GM19043 (cell line): Measurements from ENCODE around the gene METTL22.

Experiments
- ATAC-seq: cut with Tn5 transposase; IDR thresholded peaks from one replicate; pipeline ENCODE4 v1.9.1; 2021; ENCODE audit warnings: low read depth; ENCODE audit not compliant: unreplicated experiment

The METTL22 gene, protein sequence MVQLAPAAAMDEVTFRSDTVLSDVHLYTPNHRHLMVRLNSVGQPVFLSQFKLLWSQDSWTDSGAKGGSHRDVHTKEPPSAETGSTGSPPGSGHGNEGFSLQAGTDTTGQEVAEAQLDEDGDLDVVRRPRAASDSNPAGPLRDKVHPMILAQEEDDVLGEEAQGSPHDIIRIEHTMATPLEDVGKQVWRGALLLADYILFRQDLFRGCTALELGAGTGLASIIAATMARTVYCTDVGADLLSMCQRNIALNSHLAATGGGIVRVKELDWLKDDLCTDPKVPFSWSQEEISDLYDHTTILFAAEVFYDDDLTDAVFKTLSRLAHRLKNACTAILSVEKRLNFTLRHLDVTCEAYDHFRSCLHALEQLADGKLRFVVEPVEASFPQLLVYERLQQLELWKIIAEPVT

DNA sequence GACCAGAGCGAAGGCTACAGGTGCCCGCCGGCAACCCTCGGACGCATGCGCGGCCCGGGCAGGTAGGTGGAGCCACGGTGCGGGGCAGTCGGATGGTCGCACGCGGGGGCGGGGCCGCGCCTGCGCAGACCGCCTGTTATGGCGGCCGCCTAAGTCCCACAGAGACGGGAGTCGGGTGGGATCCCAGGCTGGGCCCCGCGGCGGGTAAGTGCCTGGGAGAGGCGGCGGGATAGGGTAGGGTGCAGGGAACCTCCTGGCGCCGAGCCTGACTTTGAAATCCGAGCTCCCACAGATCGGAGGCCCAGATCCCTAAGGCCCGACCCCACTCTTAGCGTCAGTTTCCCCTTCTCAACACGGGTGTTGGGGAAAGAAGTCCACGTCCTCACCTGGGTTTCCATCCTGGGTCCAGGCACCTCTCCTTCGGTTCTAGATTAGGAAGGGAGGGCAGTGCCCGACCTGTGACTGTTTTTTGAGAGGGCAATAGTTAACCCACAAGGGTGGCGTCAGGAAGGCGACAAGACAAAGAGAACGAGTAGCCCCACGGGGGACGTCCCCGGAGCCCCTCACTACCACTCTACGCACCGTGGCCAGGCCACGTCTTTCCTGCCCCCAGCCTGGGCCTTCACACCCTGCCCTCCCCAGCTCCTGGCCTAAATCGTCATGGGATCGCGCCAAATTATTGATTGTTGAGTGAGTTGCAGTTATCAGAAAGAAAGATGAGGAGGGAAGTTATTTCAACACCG lies at the start of gene METTL22:
METTL22 (plus strand) TSS at position 127 of the 743 bp plus-strand sequence. CDS start 3,968 bp downstream, outside the sequence.
- ATAC-seq, result peak; percentile 89

DNA sequence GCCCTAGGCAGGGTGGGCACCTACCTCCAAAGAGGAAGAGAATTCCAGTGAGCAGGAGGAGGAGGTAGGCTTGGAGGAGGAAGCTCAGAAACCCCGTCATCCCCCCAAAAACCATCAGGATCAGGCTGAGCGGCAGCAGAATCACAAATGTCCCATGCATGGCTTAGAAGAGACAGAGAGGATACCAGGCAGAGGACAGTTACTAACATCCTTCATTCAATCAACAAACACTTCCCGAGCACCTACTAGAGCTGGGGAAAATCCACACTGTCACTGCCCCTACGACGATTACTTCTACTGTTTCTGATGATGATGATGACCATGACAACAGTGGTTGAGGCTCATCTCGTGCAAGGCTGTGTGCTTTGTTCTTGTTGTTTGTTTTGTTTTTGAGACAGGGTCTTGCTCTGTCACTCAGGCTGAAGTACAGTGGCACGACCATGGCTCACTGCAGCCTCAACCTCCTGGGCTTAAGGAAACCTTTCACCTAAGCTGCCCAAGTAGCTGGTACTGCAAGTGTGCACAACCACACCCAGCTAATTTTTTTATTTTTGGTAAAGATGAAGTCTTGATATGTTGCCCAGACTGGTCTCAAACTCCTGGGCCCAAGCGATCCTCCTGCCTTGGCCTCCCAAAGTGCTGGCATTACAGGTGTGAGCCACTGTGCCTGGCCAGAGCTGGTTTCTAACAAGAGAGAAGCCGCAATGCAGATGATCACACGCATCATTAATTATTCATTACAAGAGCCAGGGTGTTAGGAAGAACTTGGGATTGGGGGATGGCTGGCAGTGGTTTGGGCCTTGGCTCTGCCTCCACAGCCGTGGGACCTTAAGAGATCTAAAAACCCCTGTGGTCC lies 49.2 kb upstream of the METTL22 start:
- ATAC-seq, result no peak

DNA sequence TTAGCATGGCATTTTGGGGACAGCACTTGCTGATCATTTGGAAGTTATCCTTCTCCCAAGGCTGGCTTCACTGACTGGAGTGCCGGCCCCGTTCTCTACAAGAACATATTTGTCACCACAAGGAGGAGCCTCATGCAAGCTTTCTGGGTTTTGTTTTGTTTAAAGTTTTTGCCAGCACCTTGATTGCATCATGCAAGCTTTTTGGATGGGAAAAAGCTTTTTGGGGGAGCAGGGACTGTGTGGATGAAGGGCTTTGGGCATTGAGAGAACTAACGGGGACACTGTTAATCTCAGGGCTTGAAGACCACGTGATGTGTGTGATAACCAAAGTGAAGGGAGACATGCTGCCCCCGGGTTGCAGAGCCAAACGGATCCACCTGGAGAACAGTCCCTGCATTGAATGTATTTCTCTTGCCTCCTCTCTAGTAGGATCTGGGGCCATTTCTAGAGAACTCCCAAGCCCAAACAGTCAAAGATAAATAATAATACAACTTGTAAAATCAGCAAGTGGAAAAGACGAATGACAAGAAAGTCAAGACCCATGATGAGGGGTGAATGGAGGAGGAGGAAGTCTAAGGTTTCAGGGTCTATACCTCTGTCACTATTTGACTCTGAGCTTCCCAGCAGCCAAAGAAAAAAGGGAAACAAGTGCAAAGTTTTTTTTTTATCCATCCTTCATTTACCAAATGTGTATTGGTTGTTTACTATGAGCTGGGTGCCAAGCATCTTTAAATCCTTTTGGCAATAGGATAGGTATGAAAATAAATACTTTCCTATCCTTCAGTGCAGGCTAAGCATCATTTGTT lies 48.4 kb upstream of the METTL22 start:
- no peak for ATAC-seq

DNA sequence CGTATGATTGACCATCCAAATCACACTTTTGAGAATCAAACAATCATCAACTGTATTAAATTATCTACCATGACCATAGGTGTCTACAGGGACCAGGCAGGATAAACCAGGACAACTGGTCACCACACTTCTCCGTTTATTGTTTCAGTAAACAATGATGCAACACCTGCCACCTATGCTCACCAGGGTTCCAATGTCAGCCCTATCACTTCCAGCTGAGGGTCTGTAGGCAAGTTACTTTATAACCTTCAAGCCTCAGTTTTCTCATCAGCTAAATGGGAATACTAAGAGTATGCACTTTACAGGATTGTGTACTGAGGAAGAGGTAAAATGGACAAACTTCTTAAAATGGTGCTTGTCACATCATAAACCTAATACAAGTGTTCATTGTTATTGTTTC lies 46.1 kb upstream of the METTL22 start:
- ATAC-seq, result no peak

DNA sequence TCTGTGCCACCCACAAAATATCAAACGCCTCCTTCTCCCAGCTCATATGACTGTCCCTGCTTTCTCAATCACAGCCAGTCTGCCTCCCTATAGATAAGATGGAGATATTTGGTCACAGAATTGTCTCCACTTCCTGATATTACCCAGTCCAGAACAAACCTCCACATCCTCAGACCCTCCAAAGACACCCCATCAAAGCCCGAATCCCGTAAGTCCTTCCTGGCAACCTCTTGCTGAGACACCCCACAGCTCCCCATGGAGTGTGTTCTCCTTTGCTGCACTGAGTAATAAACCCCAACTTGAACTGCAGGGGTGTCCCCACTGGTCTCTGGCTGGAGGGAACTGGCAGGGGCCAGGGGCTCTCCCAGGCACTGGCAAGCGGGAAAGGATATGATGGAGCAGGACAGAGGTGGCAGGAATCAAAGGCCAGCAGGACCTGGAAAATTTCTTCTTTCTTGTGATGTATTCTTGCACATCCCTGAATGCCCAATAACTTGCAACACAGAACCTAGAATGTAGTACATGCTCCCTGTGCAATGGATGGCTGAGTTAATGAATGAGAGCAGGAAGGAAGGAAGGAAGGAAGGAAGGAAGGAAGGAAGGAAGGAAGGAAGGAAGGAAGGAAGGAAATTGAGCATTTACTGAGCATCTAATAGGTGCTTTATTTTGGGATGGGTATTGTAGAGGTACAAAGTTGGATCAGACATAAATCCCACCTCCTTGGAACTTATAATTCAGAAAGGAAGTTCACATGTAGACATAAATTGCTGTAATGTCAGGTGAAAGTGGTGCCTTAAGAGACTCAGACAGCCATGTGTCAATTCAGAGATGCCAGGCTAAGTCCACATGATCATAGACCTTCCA lies 45.1 kb upstream of the METTL22 start:
- ATAC-seq, result no peak

DNA sequence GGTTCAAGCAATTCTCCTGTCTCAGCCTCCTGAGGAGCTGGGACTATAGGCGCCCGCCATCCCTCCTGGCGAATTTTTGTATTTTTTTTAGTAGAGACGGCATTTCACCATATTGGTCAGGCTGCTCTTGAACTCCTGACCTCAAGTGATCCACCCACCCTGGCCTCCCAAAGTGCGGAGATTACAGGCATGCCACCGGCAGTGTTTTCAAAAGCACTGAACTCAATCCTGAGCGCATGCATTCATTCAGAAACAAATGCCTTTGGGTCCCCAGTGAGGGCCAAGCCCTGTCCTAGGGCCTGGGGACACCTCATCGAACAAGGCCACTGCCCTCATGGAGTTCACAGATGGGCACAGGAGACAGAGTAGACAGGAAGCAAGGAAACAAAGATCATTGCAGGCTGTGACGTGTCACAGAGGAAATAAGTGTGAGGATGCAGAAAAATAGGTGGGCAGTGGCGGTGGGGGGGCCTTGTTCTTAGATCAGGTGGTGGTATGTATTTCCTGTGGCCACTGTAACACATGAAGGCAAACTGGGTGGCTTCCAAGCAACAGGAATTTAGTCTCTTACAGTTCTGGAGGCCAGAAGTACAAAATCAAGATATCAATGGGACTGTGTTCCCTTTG lies 43.7 kb upstream of the METTL22 start:
- no peak for ATAC-seq

DNA sequence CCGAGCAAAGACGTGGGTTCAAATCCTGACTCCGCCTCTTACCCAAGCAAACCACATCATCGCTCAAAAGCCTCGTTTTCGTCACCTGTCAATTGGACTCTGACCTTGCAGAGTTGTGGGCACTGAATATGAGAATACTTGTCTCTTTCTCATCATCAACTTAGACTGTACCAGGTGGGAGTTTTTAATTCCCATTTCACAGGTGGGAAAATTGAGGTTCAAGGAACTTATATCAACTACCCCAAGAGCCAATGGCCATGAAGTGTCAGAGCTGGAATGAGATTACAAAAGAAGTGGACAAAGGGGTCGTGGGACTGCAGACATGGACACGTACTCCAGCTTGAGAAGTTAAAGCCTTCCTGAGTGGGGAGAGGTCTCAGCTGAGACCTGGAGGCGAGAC lies 41.9 kb upstream of the METTL22 start:
- no peak for ATAC-seq

DNA sequence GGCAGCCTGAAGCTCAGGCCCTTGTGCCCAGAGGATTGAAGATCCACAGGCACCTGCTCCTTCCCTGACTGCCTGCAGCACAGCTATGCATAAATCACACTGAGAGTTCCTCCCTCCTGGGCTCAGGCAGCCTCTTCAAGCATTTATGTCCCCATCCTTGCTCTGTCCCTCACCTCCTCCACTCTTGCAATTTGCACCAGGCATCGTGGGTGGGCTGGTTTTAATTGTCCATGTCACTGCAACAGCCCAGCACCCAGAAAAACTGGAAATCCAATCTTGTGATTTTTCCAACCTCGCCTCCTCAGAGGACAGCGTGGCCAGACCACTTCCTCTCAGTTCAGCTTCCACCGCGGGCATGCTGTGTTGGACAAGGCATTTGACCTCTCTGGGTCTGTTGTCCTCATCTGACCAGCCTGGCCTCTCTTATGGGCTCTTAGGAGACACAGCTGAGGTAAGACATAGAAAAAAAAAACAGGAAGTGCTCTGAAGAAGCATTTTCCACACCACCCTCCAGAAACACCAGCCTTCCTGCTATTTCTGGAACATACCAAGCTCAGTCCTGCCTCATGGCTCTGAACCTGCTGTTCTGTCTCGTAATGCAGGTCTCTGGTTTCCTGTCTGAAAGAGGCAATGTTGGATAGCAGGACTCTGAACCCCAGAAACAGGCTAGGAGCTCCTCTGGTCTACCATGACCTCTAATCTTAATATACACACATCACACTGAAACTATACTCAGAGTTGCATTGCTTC lies 39.5 kb upstream of the METTL22 start:
- no peak for ATAC-seq

DNA sequence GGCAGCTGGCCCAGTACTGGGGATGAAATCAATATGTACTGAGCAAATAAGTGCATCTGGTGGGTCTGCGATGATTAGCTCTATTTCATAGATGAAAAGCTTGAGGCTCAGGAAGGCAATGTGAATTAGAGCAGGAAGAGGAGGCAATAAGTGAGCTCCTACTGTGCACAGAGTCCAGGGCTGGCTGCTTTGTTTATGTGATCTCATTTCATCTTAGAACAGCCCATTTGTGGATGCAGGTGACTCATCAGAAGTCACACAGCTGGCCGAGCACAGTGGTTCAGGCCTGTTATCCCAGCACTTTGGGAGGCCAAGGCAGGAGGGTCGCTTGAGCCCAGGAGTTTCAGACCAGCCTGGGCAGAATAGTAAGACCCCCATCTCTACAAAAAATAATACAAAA lies 38.3 kb upstream of the METTL22 start:
- ATAC-seq, result no peak

DNA sequence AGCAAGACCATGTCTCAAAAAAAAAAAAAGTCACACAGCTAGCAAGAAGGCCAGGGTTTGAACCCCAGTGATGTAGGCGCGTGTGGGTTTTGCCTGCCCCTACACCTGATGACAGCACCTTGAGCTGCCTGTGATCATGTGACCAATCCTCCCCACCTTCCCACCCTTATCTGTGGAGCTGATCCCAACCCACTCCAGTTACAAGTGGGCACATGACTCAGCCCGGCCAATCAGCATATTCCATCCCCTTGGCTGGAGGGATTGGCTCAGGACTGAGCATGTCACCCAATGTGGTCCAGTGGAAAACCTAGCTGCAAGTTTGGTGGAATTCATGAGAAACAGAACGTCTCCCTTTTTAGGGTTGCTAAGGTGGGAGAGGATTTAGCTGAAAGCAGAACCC lies 37.8 kb upstream of the METTL22 start:
- ATAC-seq, result no peak

DNA sequence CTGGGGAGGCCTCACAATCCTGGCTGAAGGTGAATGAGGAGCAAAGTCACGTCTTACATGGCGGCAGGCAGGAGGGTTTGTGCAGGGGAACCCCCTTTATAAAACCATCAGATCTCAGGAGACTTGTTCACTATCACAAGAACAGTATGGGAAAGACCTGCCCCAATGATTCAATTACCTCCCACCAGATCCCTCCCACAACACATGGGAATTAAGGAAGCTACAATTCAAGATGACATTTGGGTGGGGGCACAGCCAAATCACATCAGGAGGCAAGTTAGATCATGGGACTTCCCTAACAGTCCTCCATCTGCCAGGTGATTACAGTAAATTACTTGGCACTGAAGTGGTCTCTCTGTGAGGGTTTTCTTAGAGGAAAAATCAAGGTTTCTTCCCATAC lies 36.5 kb upstream of the METTL22 start:
- no peak for ATAC-seq

DNA sequence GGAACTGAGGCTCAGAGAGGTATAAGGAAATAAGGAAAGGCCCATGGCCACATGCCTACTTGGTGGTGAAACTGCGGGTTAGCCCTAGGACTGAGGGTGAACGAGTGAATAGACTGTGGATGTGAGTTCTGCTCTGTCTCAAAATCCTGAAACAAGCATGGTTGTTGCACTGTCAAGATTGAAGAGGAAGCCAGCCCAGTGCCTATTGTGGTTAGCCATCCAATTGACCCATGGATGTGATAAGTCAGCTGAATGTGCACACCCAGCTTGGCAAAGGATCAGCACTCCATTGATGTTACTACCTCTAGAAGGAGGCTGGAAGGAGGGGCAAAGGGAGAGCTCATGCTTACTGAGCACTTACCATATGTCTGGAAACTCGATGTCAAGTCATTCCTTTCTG lies 35.6 kb upstream of the METTL22 start:
- ATAC-seq, result no peak

DNA sequence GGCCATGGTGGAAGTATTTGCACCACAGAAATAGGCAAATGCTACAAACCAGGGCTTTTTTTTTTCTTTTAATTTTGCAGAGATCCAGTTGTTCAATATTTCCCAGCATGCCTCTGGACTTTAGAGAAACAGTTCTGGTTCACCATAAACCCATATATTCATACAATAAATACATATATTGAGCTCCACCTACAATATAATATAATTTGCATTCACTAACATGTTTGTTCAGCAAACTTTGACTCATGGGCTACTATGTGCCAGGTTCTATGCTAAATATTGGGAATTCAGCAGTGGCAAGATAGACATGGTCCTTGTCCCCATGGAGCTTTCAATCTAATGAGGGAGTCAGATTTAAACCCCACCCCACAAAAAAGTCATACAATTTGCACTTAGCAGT lies 34.4 kb upstream of the METTL22 start:
- ATAC-seq, result no peak

DNA sequence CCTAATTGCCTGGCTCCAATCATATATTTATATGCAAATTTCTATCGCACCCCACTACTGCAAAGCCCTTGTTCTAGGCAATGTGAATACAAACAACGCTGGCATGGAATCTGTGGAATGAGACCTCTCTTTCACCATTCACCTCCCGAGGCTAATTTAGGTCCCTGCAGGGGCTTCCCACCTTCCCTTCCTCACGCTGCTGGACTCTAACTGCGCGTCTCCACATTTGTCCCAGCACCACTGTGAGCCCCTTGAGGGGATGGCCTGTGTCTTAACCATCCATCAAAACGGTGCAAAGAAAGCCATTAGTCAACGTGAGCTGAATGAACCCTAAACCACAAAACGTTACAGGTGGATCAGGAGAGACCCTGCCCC lies 32.8 kb upstream of the METTL22 start:
- ATAC-seq, result no peak

DNA sequence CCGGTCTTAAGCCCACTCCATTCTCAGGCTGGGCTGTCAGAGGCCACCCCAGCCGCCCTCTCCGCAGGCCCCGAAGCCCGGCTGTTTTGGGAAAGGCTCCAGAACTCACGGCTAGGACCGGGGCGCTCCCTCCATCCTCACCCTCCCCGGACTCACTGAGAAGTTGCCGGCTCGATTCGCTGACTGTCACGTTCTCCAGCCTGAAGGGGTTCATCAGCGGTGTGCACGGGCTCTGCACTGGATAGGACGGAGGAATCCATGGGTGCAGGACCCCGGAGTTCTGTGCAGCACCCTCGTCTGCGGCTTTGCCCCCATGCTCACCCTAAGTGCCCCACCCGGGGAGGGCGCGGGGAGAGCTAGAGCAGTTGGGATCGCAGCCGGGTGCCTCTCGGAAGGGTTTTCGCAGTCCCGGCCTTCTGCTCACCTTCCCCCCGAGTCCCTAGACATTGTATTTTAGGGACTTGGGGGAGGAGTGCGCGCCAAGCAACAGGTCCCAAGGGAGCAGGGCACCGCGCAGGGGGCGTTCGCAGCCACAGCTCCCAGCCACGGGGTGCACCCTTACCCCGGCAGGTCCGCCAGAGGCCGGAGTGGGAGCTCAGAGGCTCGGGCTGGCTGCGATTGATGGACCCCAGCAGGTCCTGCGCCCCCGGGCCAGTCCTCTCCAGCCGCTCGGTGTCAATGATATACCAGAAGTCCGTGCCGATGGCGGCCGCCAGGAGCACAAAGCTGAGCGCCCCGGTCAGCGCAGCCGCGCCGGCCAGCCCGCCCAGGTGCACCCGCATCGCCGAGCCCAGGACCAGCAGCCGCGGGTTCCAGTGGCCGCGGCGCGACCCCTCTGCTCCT lies 32.2 kb upstream of the METTL22 start:
- no peak for ATAC-seq

DNA sequence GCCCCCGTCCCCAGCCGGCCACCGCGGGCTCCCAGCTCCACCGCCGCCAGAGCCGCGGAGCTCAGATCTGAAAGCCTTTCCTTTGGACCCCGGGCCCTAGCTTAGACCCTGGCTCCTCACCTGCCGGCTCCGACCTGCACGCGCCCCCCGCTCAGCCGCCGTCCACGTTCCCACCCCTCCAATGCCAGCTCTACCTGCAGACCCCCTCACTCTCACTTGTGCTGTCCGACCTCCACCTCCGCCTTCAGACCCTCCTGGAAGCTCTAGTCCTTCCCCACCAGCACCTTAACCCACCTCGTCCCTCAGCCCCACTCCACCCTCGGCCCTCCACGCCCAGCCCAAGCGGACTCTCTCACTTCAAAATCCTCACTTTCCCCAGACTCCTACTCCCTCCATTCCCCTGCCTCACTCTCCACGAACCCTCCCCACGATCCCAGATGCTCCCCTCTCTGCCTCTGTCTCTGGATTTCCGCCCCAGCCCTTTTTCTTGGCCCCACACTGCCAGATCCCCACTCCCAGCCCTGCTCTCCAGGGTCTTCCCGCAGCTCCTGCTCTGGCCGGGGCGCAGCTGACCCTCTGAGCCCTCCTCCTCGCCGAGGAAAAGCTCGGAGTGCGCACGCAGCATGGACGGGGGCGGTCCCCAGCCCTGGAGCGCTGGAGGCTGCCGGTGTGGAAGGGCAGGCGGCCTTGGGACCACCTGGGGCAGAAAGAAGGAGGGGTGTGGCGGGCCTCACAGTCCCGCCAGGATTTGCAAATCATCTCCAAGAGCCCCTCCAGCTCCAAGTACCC lies 31.4 kb upstream of the METTL22 start, which contains the start of gene TMEM114:
TMEM114 (minus strand) TSS at position 612 of the 789 bp plus-strand sequence. CDS start 673 bp downstream, outside the sequence.
- ATAC-seq, result no peak
